ENCODE data around the gene NDUFAF8. TPM values are rescaled to one million over a fixed set of nuclear protein-coding genes. Genes with fewer than 3 reads are reported as not detected.
"Not testable (repeated sequence)": the region's sequence is repeated elsewhere in the genome, so short reads cannot be mapped to it uniquely, and the experiment has no call there.

NDUFAF8 gene
- total RNA-seq, 4 donors from 2014 or later = 1.8 to 31.9 (median 6.7) TPM

DNA sequence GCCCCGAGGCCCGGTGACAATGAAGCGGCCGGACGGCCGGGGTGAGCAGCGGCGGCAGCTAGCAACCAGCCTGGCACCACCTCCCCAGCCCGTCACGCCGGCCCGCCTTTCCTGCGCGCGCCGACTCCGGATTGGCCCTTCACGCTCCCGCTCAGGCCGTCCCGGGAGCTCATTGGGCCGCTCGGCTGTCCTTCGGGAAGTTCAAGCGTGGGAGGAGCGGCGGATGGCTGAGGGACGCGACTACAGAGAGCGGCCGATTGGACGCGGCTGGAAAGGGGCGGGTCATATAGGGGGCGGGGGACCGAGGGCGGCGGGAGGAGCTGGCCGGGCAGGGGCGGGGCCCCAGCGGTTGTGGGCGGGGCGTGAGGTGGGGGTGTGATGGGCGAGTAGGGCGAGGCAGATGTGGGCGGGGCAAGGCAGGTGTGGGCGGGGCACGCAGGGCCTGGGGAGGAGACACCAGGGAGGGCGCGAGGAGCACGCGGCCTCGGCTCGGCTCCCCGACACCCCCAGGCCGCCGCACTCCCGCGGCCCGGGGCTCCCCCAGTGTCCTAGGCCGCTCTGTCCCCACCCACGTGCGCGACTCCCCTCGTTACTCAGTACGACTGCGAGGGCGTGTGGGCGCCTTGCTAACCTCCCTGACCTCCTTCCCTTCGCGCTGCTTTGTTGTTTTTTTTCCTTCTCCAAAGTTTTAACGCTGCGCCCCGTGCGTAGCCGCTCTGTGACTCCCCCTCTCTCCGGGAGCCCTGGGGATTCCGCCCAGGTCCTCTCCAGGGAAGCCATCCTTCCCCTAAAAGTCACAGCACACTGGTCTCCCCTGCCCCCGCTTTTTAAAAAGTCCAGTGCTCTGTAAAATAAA is 16.0 kb upstream of the NDUFAF8 start, which contains the start of gene CEP131:
Gene CEP131, minus strand, starts transcription at position 60 of the 856 bp plus-strand sequence. CDS start 2,909 bp downstream, outside the sequence.
- H3K36me3 ChIP-seq = no peaks in the 10 kb centered on the region
- TF ChIP-seq POLR2A (IDR thresholded peaks at IDR 0.05) = peak in 1 of 2 donors; percentile 26
- TF ChIP-seq, protein P1, sequence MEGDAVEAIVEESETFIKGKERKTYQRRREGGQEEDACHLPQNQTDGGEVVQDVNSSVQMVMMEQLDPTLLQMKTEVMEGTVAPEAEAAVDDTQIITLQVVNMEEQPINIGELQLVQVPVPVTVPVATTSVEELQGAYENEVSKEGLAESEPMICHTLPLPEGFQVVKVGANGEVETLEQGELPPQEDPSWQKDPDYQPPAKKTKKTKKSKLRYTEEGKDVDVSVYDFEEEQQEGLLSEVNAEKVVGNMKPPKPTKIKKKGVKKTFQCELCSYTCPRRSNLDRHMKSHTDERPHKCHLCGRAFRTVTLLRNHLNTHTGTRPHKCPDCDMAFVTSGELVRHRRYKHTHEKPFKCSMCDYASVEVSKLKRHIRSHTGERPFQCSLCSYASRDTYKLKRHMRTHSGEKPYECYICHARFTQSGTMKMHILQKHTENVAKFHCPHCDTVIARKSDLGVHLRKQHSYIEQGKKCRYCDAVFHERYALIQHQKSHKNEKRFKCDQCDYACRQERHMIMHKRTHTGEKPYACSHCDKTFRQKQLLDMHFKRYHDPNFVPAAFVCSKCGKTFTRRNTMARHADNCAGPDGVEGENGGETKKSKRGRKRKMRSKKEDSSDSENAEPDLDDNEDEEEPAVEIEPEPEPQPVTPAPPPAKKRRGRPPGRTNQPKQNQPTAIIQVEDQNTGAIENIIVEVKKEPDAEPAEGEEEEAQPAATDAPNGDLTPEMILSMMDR (IDR thresholded peaks at IDR 0.05) = no peak
- intact Hi-C loops (cut with DNase I; ENCODE audit: low total_unique reads) = no loop called here

DNA sequence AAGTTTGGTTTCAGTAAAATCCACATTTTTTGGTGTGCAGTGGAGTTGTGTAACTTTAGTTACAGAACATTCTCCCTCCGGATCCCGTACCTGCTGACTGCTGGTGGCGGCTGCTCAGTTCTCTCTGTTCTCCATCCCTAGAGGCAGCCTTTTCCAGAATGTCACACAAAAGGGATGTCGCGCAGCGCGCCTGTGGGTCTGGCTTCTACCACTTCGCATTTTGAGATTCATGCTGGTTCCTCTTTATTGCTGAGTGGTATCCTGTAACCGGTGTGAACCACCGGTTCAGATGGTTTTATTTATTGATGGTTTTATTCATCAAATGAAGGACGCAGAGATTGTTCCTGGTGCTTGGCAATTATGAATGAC is 15.4 kb upstream of the NDUFAF8 start:
- TF ChIP-seq, protein P1 (IDR thresholded peaks at IDR 0.05) = no peak
- TF ChIP-seq POLR2A (IDR thresholded peaks at IDR 0.05) = no peak
- peak overlapping the region; percentile 24 to 41 for H3K4me3 ChIP-seq

More for the DNA sequence above, 16.0 kb upstream of the NDUFAF8 start, which contains the start of gene CEP131:
- peak; percentile 98 to 99 for DNase-seq
- H3K4me1 ChIP-seq = peaks cover 6 to 7% of the 10 kb centered on the region in 2 donors
- no peaks in the 10 kb centered on the region for H3K9me3 ChIP-seq
- H3K27me3 ChIP-seq = no peaks in the 10 kb centered on the region
- H3K4me3 ChIP-seq = peak within 1 kb of the TSS; percentile 61 to 79
- H3K27ac ChIP-seq = peak within 1 kb of the TSS; percentile 53 to 83

DNA sequence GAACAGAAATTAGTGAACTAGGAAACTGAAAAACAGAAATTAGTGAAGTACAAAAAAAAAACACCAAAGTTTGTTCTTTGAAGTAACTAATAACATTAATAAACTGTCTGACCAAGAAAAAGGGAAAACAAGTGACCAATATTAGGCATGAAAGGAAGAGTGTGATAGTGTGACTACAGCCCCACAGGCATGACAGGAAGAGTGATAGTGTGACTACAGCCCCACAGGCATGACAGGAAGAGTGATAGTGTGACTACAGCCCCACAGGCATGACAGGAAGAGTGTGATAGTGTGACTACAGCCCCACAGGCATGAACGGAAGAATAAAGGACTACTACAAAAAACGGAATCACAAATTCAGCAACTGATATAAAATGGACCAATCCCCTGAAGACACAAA is 11.5 kb upstream of the NDUFAF8 start:
- H3K27me3 ChIP-seq; H3K4me1 ChIP-seq; H3K4me3 ChIP-seq; H3K9me3 ChIP-seq; H3K27ac ChIP-seq; intact Hi-C loops (cut with DNase I; ENCODE audit: low total_unique reads); DNase-seq; H3K36me3 ChIP-seq: not testable (repeated sequence)

More for the DNA sequence above, 15.4 kb upstream of the NDUFAF8 start:
- peaks cover 6 to 7% of the 10 kb centered on the region in 2 donors for H3K4me1 ChIP-seq
- DNase-seq = no peak
- H3K36me3 ChIP-seq = no peaks in the 10 kb centered on the region
- no peaks in the 10 kb centered on the region for H3K27me3 ChIP-seq
- H3K27ac ChIP-seq = peak overlapping the region; percentile 53 to 83
- no peaks in the 10 kb centered on the region for H3K9me3 ChIP-seq
- intact Hi-C loops (cut with DNase I; ENCODE audit: low total_unique reads) = no loop called here

DNA sequence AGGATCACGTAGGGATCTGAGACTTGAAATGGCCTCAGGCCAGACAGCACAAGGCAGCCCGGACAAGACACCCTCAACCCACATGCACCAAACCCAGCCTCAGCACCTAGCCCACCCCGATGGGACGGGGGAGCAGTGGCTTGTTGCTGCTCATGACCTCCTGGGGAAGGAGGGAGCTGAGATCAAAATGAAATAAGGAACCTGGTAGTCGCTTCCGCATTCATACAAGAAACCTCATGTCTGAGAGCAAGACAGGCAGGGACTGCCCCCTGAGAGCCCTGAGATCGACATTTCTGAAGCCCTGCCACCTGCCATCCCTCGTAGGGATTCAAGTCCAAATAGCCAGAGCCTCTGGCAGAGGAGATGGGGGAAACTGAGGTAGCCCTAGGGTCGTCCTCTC is 10.7 kb upstream of the NDUFAF8 start:
- no peaks in the 10 kb centered on the region for H3K9me3 ChIP-seq
- intact Hi-C loops (cut with DNase I; ENCODE audit: low total_unique reads) = no loop called here
- H3K4me1 ChIP-seq = no peaks in the 10 kb centered on the region
- no peak for DNase-seq
- H3K27me3 ChIP-seq = no peaks in the 10 kb centered on the region
- TF ChIP-seq POLR2A (IDR thresholded peaks at IDR 0.05) = no peak
- TF ChIP-seq, protein P1 (IDR thresholded peaks at IDR 0.05) = no peak
- H3K36me3 ChIP-seq = no peaks in the 10 kb centered on the region
- H3K27ac ChIP-seq = no peak overlapping the region
- H3K4me3 ChIP-seq = no peak overlapping the region

DNA sequence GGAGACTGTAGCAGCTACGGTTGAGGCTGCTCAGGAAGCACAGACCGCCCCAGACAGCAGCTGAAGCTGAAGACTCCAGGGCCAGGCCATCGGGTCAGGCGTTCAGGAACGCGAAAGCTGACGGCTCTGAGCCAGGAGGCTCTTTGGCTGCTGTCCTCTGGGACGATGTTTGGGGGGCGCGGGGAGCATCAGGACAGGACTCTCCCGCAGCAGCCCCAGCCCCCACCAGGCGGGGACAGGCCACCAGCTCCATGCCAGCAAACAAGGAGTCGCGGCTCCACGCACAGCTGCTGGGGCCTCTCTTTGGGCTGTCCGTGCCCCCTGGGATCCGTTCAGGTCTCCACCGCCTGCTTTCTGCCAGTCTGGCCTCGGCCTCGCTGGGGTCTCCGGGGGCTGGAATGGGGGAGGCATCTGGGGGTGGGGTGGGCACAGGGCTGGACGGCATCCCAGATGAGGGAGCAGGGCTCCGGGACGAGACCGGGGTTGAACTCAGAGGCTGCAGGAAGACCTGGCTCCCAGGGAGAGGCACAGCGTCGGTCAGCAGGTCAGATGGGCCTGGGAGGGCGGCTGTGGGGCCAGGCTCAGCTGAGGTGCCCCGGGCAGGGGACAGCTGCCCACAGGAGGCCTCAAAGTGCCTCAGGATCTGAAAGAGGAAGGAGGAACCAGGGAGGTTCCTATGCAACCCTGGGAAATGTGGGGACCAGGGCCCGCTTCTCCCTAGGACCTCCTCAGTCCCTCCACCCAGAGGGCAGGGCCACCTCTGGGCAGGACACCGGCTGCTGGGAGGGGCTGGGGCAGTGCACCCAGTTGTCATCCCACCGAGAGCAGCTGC is 10.1 kb upstream of the NDUFAF8 start:
- Histone ChIP-seq H3K4me1 (no peaks in the 10 kb centered on the region), H3K36me3 (no peaks in the 10 kb centered on the region), H3K4me3 (no peak overlapping the region), H3K27me3 (no peaks in the 10 kb centered on the region), H3K9me3 (no peaks in the 10 kb centered on the region), H3K27ac (no peak overlapping the region)
- intact Hi-C loops (cut with DNase I; ENCODE audit: low total_unique reads) = no loop called here
- DNase-seq = no peak
- TF ChIP-seq POLR2A (IDR thresholded peaks at IDR 0.05) = no peak
- TF ChIP-seq, protein P1 (IDR thresholded peaks at IDR 0.05) = no peak

Data from uterus (tissue), 4 donors.